OCI-LY3 (cell line): Measurements from ENCODE around the gene CSE1L.

Experiments
- H2AFZ ChIP-seq: fragments of 200-600, 300-600 bp; shearing (Covaris generic); 2 replicates; pipeline ENCODE4 v1.6.0; 2014; ENCODE audit warnings: antibody characterized with exemption, low read depth, low read length
- H3K27ac ChIP-seq: fragments of 200-600, 300-600 bp; sonication (generic); 2 replicates; pipeline ENCODE4 v1.5.1; 2014; ENCODE audit warnings: mild to moderate bottlenecking, low read length, moderate library complexity, mixed read lengths
- H3K27me3 ChIP-seq: fragments of 200-600, 300-600 bp; sonication (generic); 2 replicates; pipeline ENCODE4 v1.6.1; 2014; ENCODE audit warnings: low read depth, low read length, mixed read lengths
- H3K36me3 ChIP-seq: fragments of 200-600, 300-600 bp; sonication (generic); replicated peaks from 2 replicates; pipeline ENCODE3; 2014; ENCODE audit warnings: low read depth, low read length, mixed read lengths
- H3K4me1 ChIP-seq: fragments of 300-600, 200-600 bp; sonication (generic); 2 replicates; pipeline ENCODE4 v1.6.1; 2014; ENCODE audit warnings: low read length, mixed read lengths
- H3K4me2 ChIP-seq: fragments of 200-600, 300-600 bp; sonication (generic); 2 replicates; pipeline ENCODE4 v1.6.1; 2014; ENCODE audit warnings: low read length, mixed read lengths
- H3K4me3 ChIP-seq: fragments of 300-600, 200-600 bp; sonication (generic); 2 replicates; pipeline ENCODE4 v1.5.1; 2014; ENCODE audit warnings: antibody characterized with exemption, mild to moderate bottlenecking, low read length, moderate library complexity
- H3K79me2 ChIP-seq: fragments of 300-600, 200-600 bp; shearing (Covaris generic); 2 replicates; pipeline ENCODE4 v1.6.1; 2014; ENCODE audit warnings: mild to moderate bottlenecking, low read length, mixed read lengths
- H3K9ac ChIP-seq: fragments of 300-600, 200-600 bp; shearing (Covaris generic); 2 replicates; pipeline ENCODE4 v1.6.0; 2014; ENCODE audit warnings: mild to moderate bottlenecking, low read length, moderate library complexity
- H3K9me3 ChIP-seq: fragments of 200-600, 300-600 bp; shearing (Covaris generic); 2 replicates; pipeline ENCODE4 v1.6.1; 2014; ENCODE audit warnings: low read length, mixed read lengths; ENCODE audit not compliant: insufficient read depth
- H4K20me1 ChIP-seq: fragments of 200-600, 300-600 bp; sonication (generic); 2 replicates; pipeline ENCODE4 v1.6.1; 2016; ENCODE audit warnings: low read length, mixed read lengths; ENCODE audit not compliant: insufficient read depth
- CTCF ChIP-seq: fragments of 200-600, 300-600 bp; sonication (generic); IDR thresholded peaks from 2 replicates; pipeline ENCODE4 v1.5.1; 2014; ENCODE audit warnings: antibody characterized with exemption, low read length, low read depth
- EZH2phosphoT487 ChIP-seq: fragments of 200-600 bp; shearing (Covaris generic); IDR thresholded peaks from 2 replicates; pipeline ENCODE4 v1.6.1; 2018; ENCODE audit warnings: antibody characterized with exemption, mixed run types, low read depth

Gene CSE1L

GRCh38 chr20:49110767-49111694 lies 64.9 kb downstream of the CSE1L start:
- no peak for TF ChIP-seq CTCF
- H3K9me3 ChIP-seq, result no peaks in the 10 kb centered on the region
- H3K9ac ChIP-seq, result no peak overlapping the region
- H2AFZ ChIP-seq, result no peak overlapping the region
- no peak overlapping the region for H3K4me2 ChIP-seq
- H4K20me1 ChIP-seq, result no peaks in the 10 kb centered on the region
- H3K27ac ChIP-seq, result no peak overlapping the region
- no peaks in the 10 kb centered on the region for H3K4me1 ChIP-seq
- H3K4me3 ChIP-seq, result no peak overlapping the region
- H3K36me3 ChIP-seq, result peaks cover 51% of the 10 kb centered on the region
- H3K27me3 ChIP-seq, result no peaks in the 10 kb centered on the region
- H3K79me2 ChIP-seq, result no peaks in the 10 kb centered on the region

DNA sequence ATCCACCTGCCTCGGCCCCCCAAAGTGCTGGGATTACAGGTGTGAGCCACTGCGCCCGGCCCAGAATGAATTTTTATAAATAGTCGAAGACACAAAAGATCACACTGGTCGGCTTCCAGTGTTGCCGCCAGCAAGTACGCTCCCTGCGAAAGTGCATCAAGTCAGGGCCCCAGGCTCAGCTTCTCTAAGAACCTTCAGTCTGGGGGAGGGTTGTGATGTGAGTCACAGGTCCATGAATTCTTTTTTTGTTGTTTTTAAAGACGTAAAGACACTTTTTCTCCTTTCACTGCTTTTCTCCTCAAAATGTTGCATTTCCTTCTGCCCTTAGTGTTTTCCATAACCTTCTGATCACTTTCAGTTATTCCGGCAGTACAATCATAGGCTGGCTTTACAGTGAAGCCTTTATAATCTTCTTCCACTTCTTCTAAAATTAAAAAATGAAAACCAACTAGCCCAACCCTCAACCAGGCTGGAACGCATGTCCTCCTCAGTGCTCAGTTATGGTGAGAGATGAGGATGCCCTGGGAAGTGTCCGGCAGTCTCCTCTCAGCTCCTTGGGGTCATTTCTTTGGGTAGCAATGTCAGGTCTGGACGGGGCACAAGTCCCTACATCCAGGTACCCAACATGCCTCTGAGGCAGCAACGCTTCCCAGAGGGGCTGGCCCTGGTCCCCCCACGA lies 66.6 kb downstream of the CSE1L start:
- no peak overlapping the region for H3K27ac ChIP-seq
- no peaks in the 10 kb centered on the region for H3K79me2 ChIP-seq
- TF ChIP-seq CTCF (no peak), EZH2phosphoT487 (no peak)
- no peaks in the 10 kb centered on the region for H3K9me3 ChIP-seq
- no peak overlapping the region for H3K9ac ChIP-seq
- H3K4me3 ChIP-seq, result no peak overlapping the region
- H3K4me1 ChIP-seq, result no peaks in the 10 kb centered on the region
- H4K20me1 ChIP-seq, result no peaks in the 10 kb centered on the region
- H3K4me2 ChIP-seq, result no peak overlapping the region
- peaks cover 56% of the 10 kb centered on the region for H3K36me3 ChIP-seq
- H3K27me3 ChIP-seq, result no peaks in the 10 kb centered on the region
- H2AFZ ChIP-seq, result no peak overlapping the region

GRCh38 chr20:49115564-49115963 lies 69.5 kb downstream of the CSE1L start:
- no peak for TF ChIP-seq EZH2phosphoT487
- no peak for TF ChIP-seq CTCF
- peaks cover 74% of the 10 kb centered on the region for H3K36me3 ChIP-seq
- no peak overlapping the region for H3K4me2 ChIP-seq
- no peak overlapping the region for H3K4me3 ChIP-seq
- no peaks in the 10 kb centered on the region for H3K9me3 ChIP-seq
- no peaks in the 10 kb centered on the region for H3K4me1 ChIP-seq
- no peak overlapping the region for H2AFZ ChIP-seq
- H3K27me3 ChIP-seq, result no peaks in the 10 kb centered on the region
- H4K20me1 ChIP-seq, result no peaks in the 10 kb centered on the region
- no peak overlapping the region for H3K9ac ChIP-seq
- H3K27ac ChIP-seq, result no peak overlapping the region
- H3K79me2 ChIP-seq, result no peaks in the 10 kb centered on the region; the same call in 1 of the 2 replicates

DNA sequence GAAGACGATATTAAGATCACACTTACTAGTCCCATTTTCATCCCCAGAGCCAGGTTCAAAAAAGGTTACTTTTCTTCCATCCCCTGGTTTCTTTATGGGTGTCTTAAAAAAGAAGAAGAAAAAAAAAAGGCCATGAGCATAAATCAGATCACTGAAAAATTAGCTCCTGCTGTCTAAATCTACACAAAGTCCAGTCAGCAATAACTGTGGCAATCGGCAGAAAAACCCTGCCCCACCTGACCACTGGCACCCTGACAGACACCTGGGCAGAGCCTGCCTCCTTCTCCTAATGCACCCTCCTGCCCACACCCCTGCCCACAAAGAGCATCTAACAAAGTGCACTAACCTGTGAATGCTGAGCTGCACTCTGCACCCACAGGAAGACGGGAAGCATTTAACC lies 72.2 kb downstream of the CSE1L start:
- Histone ChIP-seq H3K27ac (no peak overlapping the region), H3K79me2 (no peaks in the 10 kb centered on the region; the same call in 1 of the 2 replicates), H3K4me1 (no peaks in the 10 kb centered on the region), H3K9me3 (no peaks in the 10 kb centered on the region), H3K36me3 (peaks cover 74% of the 10 kb centered on the region), H3K4me3 (no peak overlapping the region), H3K9ac (no peak overlapping the region), H3K4me2 (no peak overlapping the region), H3K27me3 (no peaks in the 10 kb centered on the region), H2AFZ (no peak overlapping the region), H4K20me1 (no peaks in the 10 kb centered on the region)
- TF ChIP-seq EZH2phosphoT487 (no peak), CTCF (no peak)
